Natural killer cell (primary cell): ENCODE results near the gene DSTN. TPM values are rescaled to one million over a fixed set of nuclear protein-coding genes. Genes with fewer than 3 reads are reported as not detected.

Experiments used
- ATAC-seq, 3 donors: fragments of 150-1000 bp in 2 of 3; fragments of 200-7000 bp in 1 of 3; cut with Tn5 transposase; 1 replicate in 1 of 3; 2 replicates in 2 of 3; pipeline ENCODE4 v1.10.0; 2021; ENCODE audit warnings: mild to moderate bottlenecking in 2 of 3, moderate library complexity in 2 of 3
- DNase-seq, 2 donors: peaks; one replicate each; pipeline versions ENCODE4 v3.0.0 to v3.0.0-alpha.2; 2013 to 2021; ENCODE audit warnings: mixed read lengths in 1 of 2
- H3K27ac ChIP-seq: one replicate; pipeline ENCODE4 v1.5.1; 2013; ENCODE audit warnings: mild to moderate bottlenecking, low read length
- H3K27me3 ChIP-seq: one replicate; pipeline ENCODE4 v1.6.1; 2013; ENCODE audit warnings: low read length; ENCODE audit not compliant: control insufficient read depth, insufficient read depth
- H3K36me3 ChIP-seq: one replicate; pipeline ENCODE4 v1.6.1; 2013; ENCODE audit warnings: low read length; ENCODE audit not compliant: control insufficient read depth, insufficient read depth
- H3K4me1 ChIP-seq: one replicate; pipeline ENCODE4 v1.6.1; 2013; ENCODE audit warnings: low read length; ENCODE audit not compliant: control insufficient read depth, insufficient read depth
- H3K4me3 ChIP-seq: one replicate; pipeline ENCODE4 v1.5.1; 2013; ENCODE audit warnings: low read length
- H3K9me3 ChIP-seq: one replicate; pipeline ENCODE4 v1.6.1; 2013; ENCODE audit warnings: low read length; ENCODE audit not compliant: control insufficient read depth, insufficient read depth
- H3K27ac Mint-ChIP-seq, 2 donors: one replicate each; pipeline ENCODE4 v1.8.0; 2022; ENCODE audit warnings: mild to moderate bottlenecking in 2 of 2, mixed read lengths in 2 of 2, moderate library complexity in 1 of 2
- H3K27me3 Mint-ChIP-seq, 2 donors: one replicate each; pipeline ENCODE4 v1.8.0; 2022; ENCODE audit warnings: low read depth in 2 of 2, mixed read lengths in 2 of 2
- H3K36me3 Mint-ChIP-seq: one replicate; pipeline ENCODE4 v1.8.0; 2022; ENCODE audit warnings: mixed read lengths
- H3K4me1 Mint-ChIP-seq, 2 donors: one replicate each; pipeline ENCODE4 v1.8.0; 2022; ENCODE audit warnings: mixed read lengths in 2 of 2
- H3K4me3 Mint-ChIP-seq: one replicate; pipeline ENCODE4 v1.8.0; 2022; ENCODE audit warnings: mild to moderate bottlenecking, moderate library complexity, mixed read lengths
- H3K9me3 Mint-ChIP-seq, 2 donors: one replicate each; pipeline ENCODE4 v1.8.0; 2022; ENCODE audit warnings: mixed read lengths in 2 of 2
- WGBS: methylation state at CpG from one replicate; pipeline ENCODE4 v1.1.7; 2013; ENCODE audit warnings: missing lambda C conversion rate; ENCODE audit not compliant: insufficient coverage; 5-methylcytosine and 5-hydroxymethylcytosine counted together
- intact Hi-C: fragments of 100-400 bp; cut with micrococcal nuclease; formaldehyde crosslinking; loops from one replicate; pipeline ENCODE4 v1.14.2; 2022
- total RNA-seq, 4 donors: library from RNA; stranded (reverse); fragments of 120-200 nt in 1 of 4; gene quantifications; one replicate each; pipeline versions ENCODE4 v1.2.3 to v1.2.4, GENCODE V29; 2013 to 2022
- TF ChIP-seq, protein P1 (sequence below): fragments of 200-600 bp; IDR thresholded peaks from one replicate; pipeline ENCODE4 v1.8.0; 2022; ENCODE audit warnings: antibody characterized with exemption

Gene DSTN
- total RNA-seq, 3 donors from 2014 or later (not counting 1 experiment from before 2014, with no cell fraction given): 47.5 to 73.5 (median 70.0) TPM

DNA sequence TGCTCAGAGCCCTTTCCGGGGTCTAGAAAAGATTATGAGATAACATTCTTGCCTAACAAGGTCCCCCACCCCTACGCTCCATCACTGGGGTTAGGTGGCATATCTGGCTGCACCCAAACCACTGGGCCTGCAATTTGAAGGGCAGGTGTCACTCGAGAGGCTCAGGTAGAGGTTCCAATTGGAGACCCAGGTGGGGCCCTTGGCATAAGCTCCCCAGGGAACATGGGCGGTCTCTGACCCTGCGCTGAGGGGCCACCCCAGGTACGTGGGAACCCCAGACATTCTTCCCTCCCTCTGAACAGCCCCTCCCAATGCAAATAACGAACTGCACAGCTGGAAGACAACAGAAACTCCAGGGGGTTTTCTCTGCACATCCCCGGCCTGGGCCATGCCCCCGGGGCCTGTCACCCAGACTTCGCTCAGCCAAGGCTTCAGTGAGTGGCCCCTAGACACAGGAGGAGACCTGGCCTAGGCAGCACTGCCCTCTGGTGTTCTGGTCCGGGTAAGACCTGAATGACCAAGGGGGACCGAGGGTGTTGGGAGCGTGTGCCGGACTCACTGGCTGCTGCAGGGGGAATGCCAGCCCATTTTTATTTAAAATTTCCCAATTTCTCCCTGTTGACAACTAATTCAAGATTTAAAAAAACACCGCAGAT, 47.5 kb downstream of the DSTN start:
- peaks cover 53% of the 10 kb centered on the region for H3K36me3 ChIP-seq
- H3K4me3 ChIP-seq: no peak overlapping the region
- no peaks in the 10 kb centered on the region for H3K27me3 ChIP-seq
- no peaks in the 10 kb centered on the region for H3K36me3 Mint-ChIP-seq
- H3K27ac ChIP-seq: no peak overlapping the region
- ATAC-seq (peak; percentile 30 to 44 (median 30)), DNase-seq (peak; percentile 48 to 72)
- 84% methylated on average over 15 of the region's 15 CpGs for WGBS
- H3K4me1 ChIP-seq: peaks cover 40% of the 10 kb centered on the region
- no peak overlapping the region for H3K27ac Mint-ChIP-seq
- no peaks in the 10 kb centered on the region for H3K9me3 ChIP-seq
- TF ChIP-seq, protein P1, sequence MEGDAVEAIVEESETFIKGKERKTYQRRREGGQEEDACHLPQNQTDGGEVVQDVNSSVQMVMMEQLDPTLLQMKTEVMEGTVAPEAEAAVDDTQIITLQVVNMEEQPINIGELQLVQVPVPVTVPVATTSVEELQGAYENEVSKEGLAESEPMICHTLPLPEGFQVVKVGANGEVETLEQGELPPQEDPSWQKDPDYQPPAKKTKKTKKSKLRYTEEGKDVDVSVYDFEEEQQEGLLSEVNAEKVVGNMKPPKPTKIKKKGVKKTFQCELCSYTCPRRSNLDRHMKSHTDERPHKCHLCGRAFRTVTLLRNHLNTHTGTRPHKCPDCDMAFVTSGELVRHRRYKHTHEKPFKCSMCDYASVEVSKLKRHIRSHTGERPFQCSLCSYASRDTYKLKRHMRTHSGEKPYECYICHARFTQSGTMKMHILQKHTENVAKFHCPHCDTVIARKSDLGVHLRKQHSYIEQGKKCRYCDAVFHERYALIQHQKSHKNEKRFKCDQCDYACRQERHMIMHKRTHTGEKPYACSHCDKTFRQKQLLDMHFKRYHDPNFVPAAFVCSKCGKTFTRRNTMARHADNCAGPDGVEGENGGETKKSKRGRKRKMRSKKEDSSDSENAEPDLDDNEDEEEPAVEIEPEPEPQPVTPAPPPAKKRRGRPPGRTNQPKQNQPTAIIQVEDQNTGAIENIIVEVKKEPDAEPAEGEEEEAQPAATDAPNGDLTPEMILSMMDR: peak; percentile 67
- H3K4me1 Mint-ChIP-seq: peaks cover 18 to 23% of the 10 kb centered on the region in 2 donors
- intact Hi-C loops: loop anchor here (1.0 to 5.0 kb wide), 3 partner anchors 80 to 815 kb away; no protein-coding TSS in a partner anchor
- H3K27me3 Mint-ChIP-seq: no peaks in the 10 kb centered on the region
- H3K4me3 Mint-ChIP-seq: no peak overlapping the region
- H3K9me3 Mint-ChIP-seq: no peaks in the 10 kb centered on the region

DNA sequence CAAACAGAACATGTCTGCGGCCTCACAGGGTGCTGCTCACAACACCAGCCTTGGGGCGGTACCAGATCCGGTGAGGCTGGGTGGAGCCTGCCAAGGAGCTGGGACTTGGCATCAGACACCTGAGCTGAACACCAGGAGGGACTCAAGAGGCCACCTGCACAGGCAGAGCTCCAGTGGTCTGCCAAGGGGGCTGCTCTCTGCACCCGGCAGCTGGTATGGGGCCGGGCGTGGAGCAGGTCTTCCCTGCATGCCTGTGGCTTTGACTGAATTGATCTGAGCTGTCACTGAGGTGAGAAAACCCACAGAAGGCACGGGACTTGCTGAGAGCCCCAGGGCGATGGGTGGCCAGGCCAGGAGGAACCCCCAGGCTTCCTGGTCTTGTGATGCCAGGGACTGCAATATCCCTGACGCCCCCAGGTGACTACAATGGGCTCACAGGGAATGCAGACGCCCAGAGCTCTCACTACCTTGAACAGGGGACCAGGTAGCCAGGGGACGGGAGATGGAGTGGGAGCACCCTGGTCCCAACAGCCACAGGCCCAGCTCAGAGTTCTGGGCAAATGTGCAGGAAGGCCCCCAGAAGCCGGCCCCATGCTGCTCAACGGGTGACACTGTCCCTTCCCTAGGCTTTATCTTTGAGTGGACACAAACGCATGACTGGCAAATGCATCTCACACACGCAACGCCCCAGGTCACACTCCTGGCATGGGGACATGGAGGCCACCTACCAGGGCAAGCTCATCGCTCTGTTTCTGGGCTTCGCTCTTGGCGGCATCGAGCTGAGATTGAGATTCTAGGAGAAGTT, 48.2 kb downstream of the DSTN start:
- H3K4me3 Mint-ChIP-seq: no peak overlapping the region
- TF ChIP-seq, protein P1: no peak
- no peak for ATAC-seq
- no peaks in the 10 kb centered on the region for H3K27me3 Mint-ChIP-seq
- H3K4me1 ChIP-seq: peaks cover 32% of the 10 kb centered on the region
- WGBS: 90% methylated on average over 20 of the region's 20 CpGs
- intact Hi-C loops: loop anchor here (1.0 to 5.0 kb wide), 3 partner anchors 81 to 816 kb away; no protein-coding TSS in a partner anchor
- H3K9me3 Mint-ChIP-seq: no peaks in the 10 kb centered on the region
- peaks cover 10 to 16% of the 10 kb centered on the region in 2 donors for H3K4me1 Mint-ChIP-seq
- no peak overlapping the region for H3K27ac ChIP-seq
- no peak overlapping the region for H3K27ac Mint-ChIP-seq
- H3K4me3 ChIP-seq: no peak overlapping the region
- no peaks in the 10 kb centered on the region for H3K9me3 ChIP-seq
- peaks cover 59% of the 10 kb centered on the region for H3K36me3 ChIP-seq
- H3K36me3 Mint-ChIP-seq: no peaks in the 10 kb centered on the region
- no peaks in the 10 kb centered on the region for H3K27me3 ChIP-seq
- peak; percentile 10 to 16 for DNase-seq

- no peak overlapping the region for H3K4me3 Mint-ChIP-seq
- DNase-seq (no peak), ATAC-seq (no peak)
- H3K4me1 Mint-ChIP-seq: peaks cover 5 to 11% of the 10 kb centered on the region in 2 donors
- Histone ChIP-seq H3K4me3 (no peak overlapping the region), H3K27me3 (no peaks in the 10 kb centered on the region), H3K36me3 (peaks cover 62% of the 10 kb centered on the region), H3K9me3 (no peaks in the 10 kb centered on the region), H3K27ac (no peak overlapping the region), H3K4me1 (peaks cover 27% of the 10 kb centered on the region)
- no peaks in the 10 kb centered on the region for H3K9me3 Mint-ChIP-seq
- TF ChIP-seq, protein P1: no peak
- H3K27ac Mint-ChIP-seq: no peak overlapping the region
- H3K27me3 Mint-ChIP-seq: no peaks in the 10 kb centered on the region
- WGBS: 99% methylated on average over 6 of the region's 10 CpGs
- intact Hi-C loops: loop anchor here (5.0 kb wide), 1 partner anchor 816 kb away; no protein-coding TSS in a partner anchor
- no peaks in the 10 kb centered on the region for H3K36me3 Mint-ChIP-seq
These were observed 48.8 kb downstream of the DSTN start for GRCh38 chr20:17618673-17619013.
